Activated T-cell treated with anti-CD3 and anti-CD28 coated beads, Interleukin-2, amount 50 U/mL, for 72 hours (primary cell): ENCODE measurements around the gene BMP2. TPM values are rescaled to one million over a fixed set of nuclear protein-coding genes. Genes with fewer than 3 reads are reported as not detected.
A peak's percentile ranks its signal among the peaks of the same experiment; 100 is the strongest.

Experiments used
- ATAC-seq, 2 donors: fragments of 150-1000 bp; cut with Tn5 transposase; replicated peaks in 1 of 2; 2 replicates each; pipeline ENCODE4 v1.10.0; 2021; ENCODE audit warnings: moderate library complexity in 2 of 2, mild to moderate bottlenecking in 1 of 2
- DNase-seq, 2 donors: peaks; one replicate each; pipeline ENCODE4 v3.0.0; 2021 to 2022; ENCODE audit warnings: mixed read lengths in 1 of 2
- H3K27ac Mint-ChIP-seq: one replicate; pipeline ENCODE4 v1.8.0; 2022; ENCODE audit warnings: mild to moderate bottlenecking, moderate library complexity, mixed read lengths
- H3K27me3 Mint-ChIP-seq: one replicate; pipeline ENCODE4 v1.8.0; 2022; ENCODE audit warnings: low read depth, mixed read lengths
- H3K36me3 Mint-ChIP-seq, 2 donors: one replicate each; pipeline ENCODE4 v1.8.0; 2022; ENCODE audit warnings: mixed read lengths in 2 of 2, mild to moderate bottlenecking in 1 of 2; ENCODE audit not compliant: insufficient read depth in 2 of 2
- H3K4me1 Mint-ChIP-seq: one replicate; pipeline ENCODE4 v1.8.0; 2022; ENCODE audit warnings: low read depth, mixed read lengths
- H3K4me3 Mint-ChIP-seq, 2 donors: one replicate each; pipeline ENCODE4 v1.8.0; 2022; ENCODE audit warnings: mild to moderate bottlenecking in 2 of 2, mixed read lengths in 2 of 2, moderate library complexity in 2 of 2
- H3K9me3 Mint-ChIP-seq, 2 donors: one replicate each; pipeline ENCODE4 v1.8.0; 2022; ENCODE audit warnings: mixed read lengths in 2 of 2
- total RNA-seq, 2 donors: library from RNA; stranded (reverse); gene quantifications; one replicate each; pipeline ENCODE4 v1.2.3, GENCODE V29; 2022

The BMP2 gene
- not detected for total RNA-seq

DNA sequence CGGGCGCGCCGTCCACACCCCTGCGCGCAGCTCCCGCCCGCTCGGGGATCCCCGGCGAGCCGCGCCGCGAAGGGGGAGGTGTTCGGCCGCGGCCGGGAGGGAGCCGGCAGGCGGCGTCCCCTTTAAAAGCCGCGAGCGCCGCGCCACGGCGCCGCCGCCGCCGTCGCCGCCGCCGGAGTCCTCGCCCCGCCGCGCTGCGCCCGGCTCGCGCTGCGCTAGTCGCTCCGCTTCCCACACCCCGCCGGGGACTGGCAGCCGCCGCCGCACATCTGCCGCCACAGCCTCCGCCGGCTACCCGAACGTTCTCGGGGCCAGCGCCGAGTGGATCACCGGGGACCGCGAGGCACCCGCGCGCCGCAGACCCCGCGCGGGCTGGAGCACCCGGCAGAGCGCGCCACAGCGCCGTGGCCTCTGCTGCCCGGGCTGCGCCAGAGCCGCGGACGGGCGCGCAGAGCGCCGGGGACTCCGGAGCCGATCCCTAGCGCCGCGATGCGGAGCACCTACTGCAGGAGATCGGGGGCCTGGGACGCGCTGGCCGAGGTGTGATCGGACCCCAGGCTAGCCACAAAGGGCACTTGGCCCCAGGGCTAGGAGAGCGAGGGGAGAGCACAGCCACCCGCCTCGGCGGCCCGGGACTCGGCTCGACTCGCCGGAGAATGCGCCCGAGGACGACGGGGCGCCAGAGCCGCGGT is at the start of gene BMP2:
Gene BMP2, plus strand, starts transcription at position 151 of the 692 bp plus-strand sequence. CDS start 2,441 bp downstream, outside the sequence.
- Mint-ChIP-seq H3K9me3 (no peaks in the 10 kb centered on the region), H3K4me3 (peak within 1 kb of the TSS; percentile 53 to 61), H3K4me1 (no peaks in the 10 kb centered on the region), H3K27me3 (peaks cover 37% of the 10 kb centered on the region), H3K27ac (no peak within 1 kb of the TSS), H3K36me3 (peaks cover 0 to 3% of the 10 kb centered on the region in 2 donors)
- DNase-seq: peak; percentile 4 to 7
- peak; percentile 38 to 58 for ATAC-seq

DNA sequence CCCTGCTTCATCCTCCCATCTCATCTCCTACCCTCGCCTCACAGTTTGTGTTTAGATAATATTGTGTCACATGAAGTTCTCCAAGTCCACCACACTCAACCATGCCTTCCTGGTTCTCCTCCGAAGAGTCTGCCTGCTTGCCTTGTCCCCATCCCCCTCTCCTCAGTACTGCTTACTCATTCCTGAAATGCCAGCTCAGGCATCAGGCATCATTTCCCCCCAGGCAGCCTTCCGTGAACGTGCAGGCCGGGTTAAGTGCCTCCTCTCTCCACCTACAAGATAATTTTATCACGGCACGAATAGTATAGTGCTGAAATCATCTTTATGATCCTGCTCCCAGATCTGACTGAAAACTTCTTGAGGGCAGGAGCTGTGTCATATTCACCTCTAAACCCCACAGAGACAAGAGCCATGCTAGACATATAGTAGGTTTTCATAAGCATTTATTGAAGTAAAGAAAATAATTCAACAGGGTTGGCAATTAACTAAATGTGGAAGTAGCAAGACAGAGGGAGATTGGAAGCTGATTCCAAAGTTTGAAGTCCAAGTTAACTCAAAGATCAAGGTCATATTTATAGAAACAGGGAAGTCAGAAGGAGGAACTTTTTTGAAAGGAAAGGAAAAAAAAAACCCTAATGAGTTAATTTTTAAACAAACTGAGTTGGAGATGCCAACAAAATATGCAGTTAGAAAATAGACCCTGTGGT is 48.7 kb upstream of the BMP2 start:
- Mint-ChIP-seq H3K4me1 (no peaks in the 10 kb centered on the region), H3K9me3 (peaks cover 0 to 6% of the 10 kb centered on the region in 2 donors), H3K27me3 (no peaks in the 10 kb centered on the region), H3K27ac (no peak overlapping the region), H3K36me3 (no peaks in the 10 kb centered on the region), H3K4me3 (no peak overlapping the region)
- ATAC-seq (no peak), DNase-seq (no peak)

GRCh38 chr20:6719369-6719721 is 48.1 kb upstream of the BMP2 start:
- no peak overlapping the region for H3K27ac Mint-ChIP-seq
- H3K4me1 Mint-ChIP-seq: no peaks in the 10 kb centered on the region
- no peak for DNase-seq
- H3K27me3 Mint-ChIP-seq: no peaks in the 10 kb centered on the region
- H3K4me3 Mint-ChIP-seq: no peak overlapping the region
- peaks cover 0 to 6% of the 10 kb centered on the region in 2 donors for H3K9me3 Mint-ChIP-seq
- no peaks in the 10 kb centered on the region for H3K36me3 Mint-ChIP-seq
- ATAC-seq: no peak

DNA sequence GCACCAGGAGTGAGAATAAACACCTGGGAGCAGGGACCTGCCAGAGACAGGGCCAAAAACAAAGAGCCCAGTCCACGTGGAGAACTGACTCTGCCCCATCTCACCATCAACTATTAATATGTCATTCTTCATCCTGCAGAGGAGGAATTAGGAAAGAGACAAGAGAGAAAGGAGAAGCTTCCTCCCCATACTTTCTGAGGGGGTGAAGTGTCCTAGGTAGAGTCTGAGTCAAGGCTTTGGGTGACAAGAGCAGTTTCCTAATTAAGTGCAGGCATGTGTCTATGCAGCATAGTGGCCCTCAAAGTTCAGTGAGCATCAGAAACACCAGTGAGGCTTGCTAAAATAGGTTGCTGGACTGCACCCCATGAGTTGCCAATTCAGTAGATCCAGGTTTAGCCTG is 40.7 kb upstream of the BMP2 start:
- no peaks in the 10 kb centered on the region for H3K27me3 Mint-ChIP-seq
- H3K36me3 Mint-ChIP-seq: no peaks in the 10 kb centered on the region
- no peaks in the 10 kb centered on the region for H3K4me1 Mint-ChIP-seq
- H3K9me3 Mint-ChIP-seq: peaks cover 2% of the 10 kb centered on the region in 2 donors
- no peak overlapping the region for H3K4me3 Mint-ChIP-seq
- H3K27ac Mint-ChIP-seq: no peak overlapping the region
- DNase-seq: no peak
- no peak for ATAC-seq

GRCh38 chr20:6730672-6731328 is 36.7 kb upstream of the BMP2 start:
- H3K4me1 Mint-ChIP-seq: no peaks in the 10 kb centered on the region
- H3K27me3 Mint-ChIP-seq: no peaks in the 10 kb centered on the region
- ATAC-seq (no peak), DNase-seq (no peak)
- no peak overlapping the region for H3K27ac Mint-ChIP-seq
- H3K9me3 Mint-ChIP-seq: peaks cover 2 to 6% of the 10 kb centered on the region in 2 donors
- no peak overlapping the region for H3K4me3 Mint-ChIP-seq
- no peaks in the 10 kb centered on the region for H3K36me3 Mint-ChIP-seq

GRCh38 chr20:6732001-6732447 is 35.5 kb upstream of the BMP2 start:
- Mint-ChIP-seq H3K27ac (no peak overlapping the region), H3K4me3 (no peak overlapping the region), H3K9me3 (peaks cover 0 to 6% of the 10 kb centered on the region in 2 donors), H3K36me3 (no peaks in the 10 kb centered on the region), H3K27me3 (no peaks in the 10 kb centered on the region), H3K4me1 (no peaks in the 10 kb centered on the region)
- no peak for DNase-seq
- ATAC-seq: no peak

GRCh38 chr20:6732851-6733250 is 34.6 kb upstream of the BMP2 start:
- DNase-seq (no peak), ATAC-seq (no peak)
- Mint-ChIP-seq H3K27ac (no peak overlapping the region), H3K9me3 (peaks cover 0 to 6% of the 10 kb centered on the region in 2 donors), H3K36me3 (no peaks in the 10 kb centered on the region), H3K27me3 (no peaks in the 10 kb centered on the region), H3K4me3 (no peak overlapping the region), H3K4me1 (no peaks in the 10 kb centered on the region)

- Mint-ChIP-seq H3K4me3 (no peak overlapping the region), H3K27ac (no peak overlapping the region), H3K9me3 (peaks cover 4 to 6% of the 10 kb centered on the region in 2 donors), H3K27me3 (no peaks in the 10 kb centered on the region), H3K36me3 (no peaks in the 10 kb centered on the region), H3K4me1 (no peaks in the 10 kb centered on the region)
- no peak for ATAC-seq
- no peak for DNase-seq
Observed at GRCh38 chr20:6733965-6734364, 33.5 kb upstream of the BMP2 start.

DNA sequence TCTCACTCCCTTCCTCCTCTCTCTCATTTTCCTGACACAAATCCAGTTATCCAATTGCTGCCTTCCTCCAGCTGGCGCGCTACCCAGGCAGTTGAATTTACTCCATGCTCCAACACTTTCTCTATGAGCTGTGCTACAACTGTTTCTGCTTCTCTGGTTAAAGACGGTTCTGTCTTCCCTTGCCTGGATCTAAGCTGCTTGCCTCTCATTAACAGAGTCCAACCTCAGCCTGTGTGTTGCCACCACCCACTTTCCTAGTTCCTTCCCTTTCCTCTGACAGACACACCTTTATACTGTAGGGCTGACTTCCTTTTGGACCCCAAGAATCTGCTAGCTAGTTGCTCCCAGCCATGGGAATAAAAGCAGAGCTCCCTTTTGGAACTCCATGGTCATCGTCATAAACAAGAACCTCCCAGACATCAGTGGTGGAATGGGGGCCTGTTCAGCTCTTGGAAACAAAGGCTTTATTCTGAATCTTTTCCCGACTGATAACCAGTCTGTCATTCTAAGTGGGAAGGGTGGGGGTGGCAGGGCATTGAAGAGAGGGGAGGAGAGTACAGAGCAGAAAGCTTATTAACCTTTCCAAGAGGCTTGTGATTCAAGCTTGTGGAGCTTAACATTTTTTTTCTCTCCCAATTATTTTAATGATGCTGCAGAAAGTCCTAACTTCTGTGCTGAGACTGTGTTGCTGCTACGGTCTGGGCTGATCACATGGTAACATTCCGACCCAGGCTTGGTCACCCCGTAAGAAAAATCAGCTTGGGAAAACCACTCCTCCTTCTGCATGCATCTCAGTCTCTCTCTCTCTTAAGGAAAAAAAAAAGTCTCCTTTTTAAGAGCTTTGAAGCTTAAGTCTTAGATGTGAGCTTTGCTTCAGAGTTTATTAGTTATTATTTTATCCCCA is 31.3 kb upstream of the BMP2 start:
- Mint-ChIP-seq H3K27me3 (no peaks in the 10 kb centered on the region), H3K4me3 (no peak overlapping the region)
- no peak for ATAC-seq

GRCh38 chr20:6739406-6739805 is 28.1 kb upstream of the BMP2 start:
- DNase-seq (no peak), ATAC-seq (no peak)
- no peaks in the 10 kb centered on the region for H3K4me1 Mint-ChIP-seq
- H3K36me3 Mint-ChIP-seq: no peaks in the 10 kb centered on the region
- H3K27me3 Mint-ChIP-seq: no peaks in the 10 kb centered on the region
- no peak overlapping the region for H3K27ac Mint-ChIP-seq
- no peak overlapping the region for H3K4me3 Mint-ChIP-seq
- H3K9me3 Mint-ChIP-seq: peaks cover 4% of the 10 kb centered on the region in 2 donors

More for the DNA sequence above, 31.3 kb upstream of the BMP2 start:
- Mint-ChIP-seq H3K9me3 (peaks cover 4% of the 10 kb centered on the region in 2 donors), H3K36me3 (no peaks in the 10 kb centered on the region), H3K27ac (no peak overlapping the region), H3K4me1 (no peaks in the 10 kb centered on the region)
- no peak for DNase-seq

- no peak for ATAC-seq
- no peaks in the 10 kb centered on the region for H3K4me1 Mint-ChIP-seq
Observed at GRCh38 chr20:6740096-6740495, 27.4 kb upstream of the BMP2 start.

GRCh38 chr20:6744180-6744579 is 23.3 kb upstream of the BMP2 start:
- peaks cover 0 to 1% of the 10 kb centered on the region in 2 donors for H3K9me3 Mint-ChIP-seq
- no peak overlapping the region for H3K27ac Mint-ChIP-seq
- DNase-seq (no peak), ATAC-seq (no peak)
- no peaks in the 10 kb centered on the region for H3K4me1 Mint-ChIP-seq
- no peaks in the 10 kb centered on the region for H3K27me3 Mint-ChIP-seq
- no peaks in the 10 kb centered on the region for H3K36me3 Mint-ChIP-seq
- H3K4me3 Mint-ChIP-seq: no peak overlapping the region

More at GRCh38 chr20:6740096-6740495, 27.4 kb upstream of the BMP2 start:
- no peak overlapping the region for H3K27ac Mint-ChIP-seq
- no peaks in the 10 kb centered on the region for H3K27me3 Mint-ChIP-seq
- peaks cover 2 to 5% of the 10 kb centered on the region in 2 donors for H3K9me3 Mint-ChIP-seq
- no peaks in the 10 kb centered on the region for H3K36me3 Mint-ChIP-seq
- DNase-seq: no peak
- H3K4me3 Mint-ChIP-seq: no peak overlapping the region
